A549 (cell line): Measurements from ENCODE around the gene GNB1L.

Experiments used
- CHD2 ChIP-seq: fragments of 150-350 bp; IDR thresholded peaks from 2 replicates; pipeline ENCODE4 v1.6.1; 2014; ENCODE audit warnings: low read length; ENCODE audit not compliant: partially characterized antibody
- CHD4 ChIP-seq: fragments of 200-600 bp; sonication (generic); IDR thresholded peaks from 2 replicates; pipeline ENCODE4 v1.6.1; 2016; ENCODE audit warnings: antibody characterized with exemption, mild to moderate bottlenecking, borderline replicate concordance
- EHMT2 ChIP-seq: fragments of 200-600 bp; sonication (generic); IDR thresholded peaks from 2 replicates; pipeline ENCODE4 v1.6.1; 2016; ENCODE audit warnings: antibody characterized with exemption, low read depth, mild to moderate bottlenecking, moderate library complexity
- ELK1 ChIP-seq: fragments of 150-350 bp; IDR thresholded peaks from 2 replicates; pipeline ENCODE4 v1.6.1; 2014; ENCODE audit warnings: low read depth, mild to moderate bottlenecking, low read length
- EP300 ChIP-seq, 2 experiments: fragments of >200 bp; sonication (Bioruptor Twin); formaldehyde crosslinking; IDR thresholded peaks; 2 replicates in 1 of 2; 3 replicates in 1 of 2; pipeline ENCODE4 v1.6.1; 2016 to 2017
- GATA3 ChIP-seq: IDR thresholded peaks from 2 replicates; pipeline ENCODE4 v1.6.1; 2012; ENCODE audit warnings: borderline replicate concordance
- MAZ ChIP-seq: fragments of 150-350 bp; IDR thresholded peaks from 2 replicates; pipeline ENCODE4 v1.6.1; 2014; ENCODE audit warnings: antibody characterized with exemption, low read depth, low read length, borderline replicate concordance
- POLR2A ChIP-seq: IDR thresholded peaks from 2 replicates; pipeline ENCODE4 v1.6.1; 2012; ENCODE audit warnings: mild to moderate bottlenecking, low read length
- RCOR1 ChIP-seq: fragments of 150-350 bp; IDR thresholded peaks from 2 replicates; pipeline ENCODE4 v1.6.1; 2014; ENCODE audit warnings: antibody characterized with exemption, low read length, low read depth
- REST ChIP-seq: fragments of 200-600 bp; sonication (generic); IDR thresholded peaks from 2 replicates; pipeline ENCODE4 v1.6.1; 2016; ENCODE audit warnings: antibody characterized with exemption, mild to moderate bottlenecking, moderate library complexity
- TF ChIP-seq, protein P1 (sequence below): fragments of >200 bp; sonication (Bioruptor Twin); formaldehyde crosslinking; IDR thresholded peaks from 3 replicates; pipeline ENCODE4 v1.5.1; 2016
- TF ChIP-seq, protein P2 (sequence below): fragments of 450-650 bp; IDR thresholded peaks from 2 replicates; pipeline ENCODE4 v1.6.1; 2014; ENCODE audit warnings: antibody characterized with exemption

DNA sequence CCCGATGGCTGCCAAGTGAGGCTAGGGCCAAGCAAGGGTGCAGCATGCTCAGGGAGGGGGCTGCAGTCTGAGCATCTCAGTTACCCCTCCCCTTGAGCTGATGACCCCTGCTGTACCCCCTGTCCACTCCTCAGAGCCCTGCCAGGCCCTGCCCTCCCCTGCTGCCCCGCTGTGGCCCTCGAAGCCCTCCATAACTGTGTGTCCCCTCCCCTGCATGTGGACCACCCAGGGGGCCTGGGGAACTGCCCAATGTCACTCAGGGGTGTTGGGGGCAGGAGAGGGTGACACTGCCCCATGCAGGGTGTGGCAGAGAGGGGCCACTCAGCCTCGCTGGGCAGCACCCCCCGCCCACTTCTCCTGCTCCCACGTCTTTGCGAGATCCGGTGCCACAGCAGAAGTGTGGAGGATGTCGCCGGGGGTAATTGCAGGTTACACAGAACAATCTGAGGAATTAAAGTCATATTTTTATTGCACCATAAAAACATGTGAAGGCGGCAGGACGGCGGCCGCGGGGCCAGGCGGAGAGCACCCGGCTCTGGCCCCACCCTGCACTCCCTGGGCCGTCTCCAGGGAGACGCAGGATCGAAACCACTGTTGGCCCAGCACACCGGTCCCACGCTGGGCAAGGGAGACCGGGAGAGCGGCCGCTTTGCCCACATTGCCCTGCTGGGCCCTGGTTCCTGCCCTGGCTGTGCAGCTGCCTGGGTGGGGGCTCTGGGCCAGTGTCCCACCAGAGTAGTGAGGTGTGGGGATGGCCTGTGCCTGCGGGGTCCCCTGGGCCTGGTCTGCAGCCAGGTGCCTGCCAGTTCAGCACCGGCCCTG lies 18.7 kb upstream of the GNB1L start:
- TF ChIP-seq EP300 (IDR thresholded peaks at IDR 0.05) = no peak
- TF ChIP-seq, protein P1, sequence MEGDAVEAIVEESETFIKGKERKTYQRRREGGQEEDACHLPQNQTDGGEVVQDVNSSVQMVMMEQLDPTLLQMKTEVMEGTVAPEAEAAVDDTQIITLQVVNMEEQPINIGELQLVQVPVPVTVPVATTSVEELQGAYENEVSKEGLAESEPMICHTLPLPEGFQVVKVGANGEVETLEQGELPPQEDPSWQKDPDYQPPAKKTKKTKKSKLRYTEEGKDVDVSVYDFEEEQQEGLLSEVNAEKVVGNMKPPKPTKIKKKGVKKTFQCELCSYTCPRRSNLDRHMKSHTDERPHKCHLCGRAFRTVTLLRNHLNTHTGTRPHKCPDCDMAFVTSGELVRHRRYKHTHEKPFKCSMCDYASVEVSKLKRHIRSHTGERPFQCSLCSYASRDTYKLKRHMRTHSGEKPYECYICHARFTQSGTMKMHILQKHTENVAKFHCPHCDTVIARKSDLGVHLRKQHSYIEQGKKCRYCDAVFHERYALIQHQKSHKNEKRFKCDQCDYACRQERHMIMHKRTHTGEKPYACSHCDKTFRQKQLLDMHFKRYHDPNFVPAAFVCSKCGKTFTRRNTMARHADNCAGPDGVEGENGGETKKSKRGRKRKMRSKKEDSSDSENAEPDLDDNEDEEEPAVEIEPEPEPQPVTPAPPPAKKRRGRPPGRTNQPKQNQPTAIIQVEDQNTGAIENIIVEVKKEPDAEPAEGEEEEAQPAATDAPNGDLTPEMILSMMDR = no peak
- TF ChIP-seq RCOR1 = no peak
- TF ChIP-seq CHD2 = no peak
- no peak for TF ChIP-seq MAZ
- TF ChIP-seq REST = no peak
- TF ChIP-seq POLR2A = no peak
- TF ChIP-seq, protein P2, sequence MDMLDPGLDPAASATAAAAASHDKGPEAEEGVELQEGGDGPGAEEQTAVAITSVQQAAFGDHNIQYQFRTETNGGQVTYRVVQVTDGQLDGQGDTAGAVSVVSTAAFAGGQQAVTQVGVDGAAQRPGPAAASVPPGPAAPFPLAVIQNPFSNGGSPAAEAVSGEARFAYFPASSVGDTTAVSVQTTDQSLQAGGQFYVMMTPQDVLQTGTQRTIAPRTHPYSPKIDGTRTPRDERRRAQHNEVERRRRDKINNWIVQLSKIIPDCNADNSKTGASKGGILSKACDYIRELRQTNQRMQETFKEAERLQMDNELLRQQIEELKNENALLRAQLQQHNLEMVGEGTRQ = no peak
- no peak for TF ChIP-seq GATA3
- no peak for TF ChIP-seq EHMT2
- TF ChIP-seq CHD4 = no peak
- TF ChIP-seq ELK1 = no peak
